Heart left ventricle (tissue), 16 donors: ENCODE measurements around the gene SH3TC1. TPM values are rescaled to one million over a fixed set of nuclear protein-coding genes. Genes with fewer than 3 reads are reported as not detected.

Experiments
- ATAC-seq, 4 donors: fragments of 200-7000 bp; cut with Tn5 transposase; one replicate each; pipeline ENCODE4 v1.9.1; 2020 to 2022; ENCODE audit warnings: moderate library complexity in 4 of 4, mild to moderate bottlenecking in 3 of 4, moderate number of reproducible peaks in 1 of 4
- DNase-seq, 5 donors: peaks; one replicate each; pipeline ENCODE4 v3.0.0-alpha.2; 2020
- H3K27ac ChIP-seq, 12 donors: fragments of 200-600 bp; sonication (generic) in 4 of 12; one replicate each; pipeline versions ENCODE4 v1.5.0 to v1.8.0; 2016 to 2022; ENCODE audit warnings: mild to moderate bottlenecking in 2 of 12
- H3K27me3 ChIP-seq, 9 donors: fragments of 200-600 bp; sonication (generic) in 2 of 9; one replicate each; pipeline versions ENCODE4 v1.5.1 to v1.8.0; 2016 to 2022; ENCODE audit warnings: mild to moderate bottlenecking in 3 of 9
- H3K36me3 ChIP-seq, 9 donors: fragments of 200-600 bp; sonication (generic) in 2 of 9; one replicate each; pipeline versions ENCODE4 v1.5.0 to v1.8.0; 2018 to 2022; ENCODE audit warnings: mild to moderate bottlenecking in 2 of 9
- H3K4me1 ChIP-seq, 12 donors: fragments of 200-600 bp; sonication (generic) in 4 of 12; one replicate each; pipeline versions ENCODE4 v1.5.0 to v1.8.0; 2016 to 2022; ENCODE audit warnings: mild to moderate bottlenecking in 3 of 12
- H3K4me3 ChIP-seq, 12 donors: fragments of 200-600 bp; sonication (generic) in 4 of 12; one replicate each; pipeline versions ENCODE4 v1.5.0 to v1.8.0; 2017 to 2022; ENCODE audit warnings: mild to moderate bottlenecking in 9 of 12, moderate library complexity in 4 of 12
- H3K9me3 ChIP-seq, 12 donors: fragments of 200-600 bp; sonication (generic) in 4 of 12; one replicate each; pipeline versions ENCODE4 v1.5.0 to v1.8.0; 2016 to 2022; ENCODE audit warnings: mild to moderate bottlenecking in 1 of 12
- CTCF ChIP-seq, 12 donors: fragments of 200-600 bp; sonication (generic) in 4 of 12; IDR thresholded peaks; one replicate each; pipeline versions ENCODE4 v1.5.0 to v1.8.0; 2018 to 2022; ENCODE audit warnings: antibody characterized with exemption in 12 of 12, mild to moderate bottlenecking in 5 of 12
- POLR2A ChIP-seq, 2 donors: fragments of 450-650 bp; IDR thresholded peaks; one replicate each; pipeline ENCODE4 v1.6.1; 2017; ENCODE audit warnings: antibody characterized with exemption in 2 of 2, mild to moderate bottlenecking in 2 of 2, moderate library complexity in 2 of 2
- WGBS, 4 donors: extraction: QIAGEN DNeasy Blood & Tissue Kit in 2 of 4; methylation state at CpG; one replicate each; pipeline versions ENCODE4 v1.1.5 to v1.1.7; 2013 to 2018; 5-methylcytosine and 5-hydroxymethylcytosine counted together
- intact Hi-C, 10 donors: fragments of 100-400 bp; cut with DNase I; formaldehyde crosslinking; loops; one replicate each; pipeline versions ENCODE4 v1.11.1 to v1.14.2; 2022
- polyA plus RNA-seq, 2 donors: library from polyadenylated mRNA; stranded (reverse); fragments of 200-250 nt; gene quantifications; one replicate each; pipeline ENCODE4 v1.2.3, GENCODE V29; 2013
- total RNA-seq, 9 donors: library from RNA; depleted of rRNA in 2 of 9; stranded (reverse); fragments of >200 nt in 2 of 9; fragmentation: NEBNext Ultra II Directional in 3 of 9; extraction: Animal tissue kit (Norgen Biotek cat#: 25700) in 3 of 9; gene quantifications; one replicate each; pipeline versions ENCODE4 v1.1.0 to v1.2.4, GENCODE V29; 2016 to 2023
- donor health status: ischemic (EF 13 %, LVEDD 7.1; RV severe dilation, severe dysfunction).
- donor health status: healthy with polysubstance abuse.
- donor health status: DM: no; HTN: yes; CAD: no.
- donor health status: DM: no; HTN: no; CAD: no.
- donor health status: ischemic (EF 25% LVEDD 6.9; RV normal size, moderate dysfunction).
- donor health status: ischemic (EF 25% LVEDD 5.7; RV mildly dilated, moderate dysfunction).
- donor health status: healthy.
- donor health status: DM: yes; HTN: yes; CAD: no.
- donor health status: ischemic (EF 35%, LVEDD 5.7; RV mildly dilated, moderate dysfunction).
- donor health status: nonischemic (EF 11% LVEDD 7.7; RV severe dilation, severe dysfunction).
- donor health status: DM: yes; HTN: yes; CAD: no.
- donor health status: PGD.
- donor health status: ischemic (EF 29% LVEDD 5.4; RV normal size, mild dysfunction).
- donor health status: nonischemic (EF 23%, LVEDD 6.1; RV moderate dilation, normal function).

Gene SH3TC1
- total and polyA plus RNA-seq, 11 donors = 5.8 to 45.9 (median 10.9) TPM

GRCh38 chr4:8229331-8229975 is 30.4 kb downstream of the SH3TC1 start:
- Histone ChIP-seq H3K27me3 (no peaks in the 10 kb centered on the region), H3K4me1 (peaks cover 0 to 36% (median 9%) of the 10 kb centered on the region in 12 donors), H3K36me3 (peaks cover 0 to 70% (median 18%) of the 10 kb centered on the region in 9 donors), H3K27ac (no peak overlapping the region), H3K9me3 (no peaks in the 10 kb centered on the region), H3K4me3 (no peak overlapping the region)
- intact Hi-C loops = loop anchor here in 2 of 10 donors (10.0 kb wide), 1 partner anchor 55 kb away; no protein-coding TSS in a partner anchor
- TF ChIP-seq CTCF (IDR thresholded peaks at IDR 0.05) = no peak
- TF ChIP-seq POLR2A (IDR thresholded peaks at IDR 0.05) = no peak
- WGBS, 4 donors = 87 to 95% (median 94%) methylated on average over 12 to 17 of the region's 17 CpGs
- peak in 1 of 5 donors; percentile 54 for DNase-seq
- no peak for ATAC-seq

- WGBS, 4 donors = 95 to 97% (median 96%) methylated on average over 11 of the region's 11 CpGs
- no peak for ATAC-seq
Measured at GRCh38 chr4:8230033-8230432, 30.9 kb downstream of the SH3TC1 start.

GRCh38 chr4:8230891-8231290 is 31.8 kb downstream of the SH3TC1 start:
- no peak for ATAC-seq
- TF ChIP-seq POLR2A (IDR thresholded peaks at IDR 0.05) (no peak), CTCF (IDR thresholded peaks at IDR 0.05) (no peak)
- WGBS, 4 donors = 93 to 99% (median 97%) methylated on average over 10 of the region's 10 CpGs
- no peaks in the 10 kb centered on the region for H3K27me3 ChIP-seq
- H3K4me3 ChIP-seq = no peak overlapping the region
- peaks cover 0 to 32% (median 9%) of the 10 kb centered on the region in 12 donors for H3K4me1 ChIP-seq
- intact Hi-C loops = no loop called here
- no peaks in the 10 kb centered on the region for H3K9me3 ChIP-seq
- DNase-seq = peak in 1 of 5 donors; percentile 13
- H3K36me3 ChIP-seq = peaks cover 0 to 70% (median 27%) of the 10 kb centered on the region in 9 donors
- no peak overlapping the region for H3K27ac ChIP-seq

More at GRCh38 chr4:8230033-8230432, 30.9 kb downstream of the SH3TC1 start:
- Histone ChIP-seq H3K36me3 (peaks cover 0 to 70% (median 23%) of the 10 kb centered on the region in 9 donors), H3K9me3 (no peaks in the 10 kb centered on the region), H3K4me3 (no peak overlapping the region), H3K4me1 (peaks cover 0 to 36% (median 9%) of the 10 kb centered on the region in 12 donors), H3K27ac (no peak overlapping the region), H3K27me3 (no peaks in the 10 kb centered on the region)
- TF ChIP-seq CTCF (IDR thresholded peaks at IDR 0.05) = no peak
- TF ChIP-seq POLR2A (IDR thresholded peaks at IDR 0.05) = no peak
- intact Hi-C loops = no loop called here
- DNase-seq = peak in 1 of 5 donors; percentile 10

GRCh38 chr4:8231551-8232049 is 32.5 kb downstream of the SH3TC1 start:
- Histone ChIP-seq H3K4me1 (peaks cover 0 to 25% (median 9%) of the 10 kb centered on the region in 12 donors), H3K9me3 (no peaks in the 10 kb centered on the region), H3K36me3 (peaks cover 0 to 70% (median 27%) of the 10 kb centered on the region in 9 donors), H3K27ac (no peak overlapping the region), H3K27me3 (no peaks in the 10 kb centered on the region), H3K4me3 (no peak overlapping the region)
- DNase-seq = no peak
- intact Hi-C loops = no loop called here
- TF ChIP-seq POLR2A (IDR thresholded peaks at IDR 0.05) (no peak), CTCF (IDR thresholded peaks at IDR 0.05) (no peak)
- no peak for ATAC-seq
- 91 to 94% (median 93%) methylated on average over 8 to 21 of the region's 21 CpGs for WGBS, 4 donors
